GM23338 (cell line): ENCODE data around the gene SLC12A7. TPM values are rescaled to one million over a fixed set of nuclear protein-coding genes. Genes with fewer than 3 reads are reported as not detected.

Experiments
- ATAC-seq: fragments of 200-7000 bp; cut with Tn5 transposase; 3 replicates; pipeline ENCODE4 v1.9.1; 2020
- DNase-seq: peaks from one replicate; pipeline ENCODE4 v3.0.0-alpha.2; 2015; ENCODE audit warnings: low spot score
- H2AFZ ChIP-seq: fragments of 200-600 bp; sonication (generic); 2 replicates; pipeline ENCODE4 v1.8.0; 2016; ENCODE audit warnings: antibody characterized with exemption, mild to moderate bottlenecking, moderate library complexity
- H3F3A ChIP-seq: fragments of 200-600 bp; sonication (generic); replicated peaks from 2 replicates; pipeline ENCODE4 v1.8.0; 2017; ENCODE audit warnings: antibody characterized with exemption, mixed run types, low read depth
- H3K27ac ChIP-seq: fragments of 200-600 bp; sonication (generic); 2 replicates; pipeline ENCODE4 v1.6.1; 2016; ENCODE audit warnings: low read depth
- H3K27me3 ChIP-seq: fragments of 200-600 bp; sonication (generic); 2 replicates; pipeline ENCODE4 v1.8.0; 2016; ENCODE audit warnings: mild to moderate bottlenecking, mixed run types, moderate library complexity; ENCODE audit not compliant: insufficient read depth
- H3K36me3 ChIP-seq: fragments of 200-600 bp; sonication (generic); 2 replicates; pipeline ENCODE4 v1.8.0; 2016; ENCODE audit warnings: mild to moderate bottlenecking; ENCODE audit not compliant: insufficient read depth
- H3K4me1 ChIP-seq: fragments of 200-600 bp; sonication (generic); 2 replicates; pipeline ENCODE4 v1.8.0; 2016; ENCODE audit warnings: mild to moderate bottlenecking, moderate library complexity; ENCODE audit not compliant: insufficient read depth
- H3K4me2 ChIP-seq: fragments of 200-600 bp; sonication (generic); 2 replicates; pipeline ENCODE4 v1.7.1; 2017; ENCODE audit warnings: mixed run types
- H3K4me3 ChIP-seq: fragments of 200-600 bp; sonication (generic); 2 replicates; pipeline ENCODE4 v1.6.1; 2016; ENCODE audit warnings: mixed run types
- H3K79me2 ChIP-seq: fragments of 200-600 bp; sonication (generic); replicated peaks from 2 replicates; pipeline ENCODE4 v1.8.0; 2017; ENCODE audit warnings: mild to moderate bottlenecking; ENCODE audit not compliant: insufficient read depth
- H3K9me2 ChIP-seq: fragments of 200-600 bp; sonication (generic); 2 replicates; pipeline ENCODE4 v1.8.0; 2017; ENCODE audit not compliant: insufficient read depth
- H4K20me1 ChIP-seq: fragments of 200-600 bp; sonication (generic); replicated peaks from 2 replicates; pipeline ENCODE4 v1.8.0; 2017; ENCODE audit warnings: mild to moderate bottlenecking; ENCODE audit not compliant: insufficient read depth
- H3K27ac Mint-ChIP-seq: 2 replicates; pipeline ENCODE4 v1.8.0; 2020; ENCODE audit warnings: inconsistent platforms, mild to moderate bottlenecking, moderate library complexity, mixed read lengths
- H3K27me3 Mint-ChIP-seq: 3 replicates; pipeline ENCODE4 v1.8.0; 2022; ENCODE audit warnings: low read depth, mild to moderate bottlenecking, moderate library complexity, mixed read lengths, inconsistent platforms; ENCODE audit not compliant: insufficient read depth, poor library complexity
- H3K36me3 Mint-ChIP-seq: 3 replicates; pipeline ENCODE4 v1.8.0; 2021; ENCODE audit warnings: low read depth, mild to moderate bottlenecking, inconsistent platforms, moderate library complexity, mixed read lengths
- H3K4me1 Mint-ChIP-seq: 3 replicates; pipeline ENCODE4 v1.8.0; 2020; ENCODE audit warnings: mild to moderate bottlenecking, inconsistent platforms, mixed read lengths
- H3K4me3 Mint-ChIP-seq: 3 replicates; pipeline ENCODE4 v1.8.0; 2021; ENCODE audit warnings: moderate library complexity, mild to moderate bottlenecking, inconsistent platforms, mixed read lengths
- H3K9me3 Mint-ChIP-seq: 3 replicates; pipeline ENCODE4 v1.8.0; 2020; ENCODE audit warnings: moderate library complexity, mild to moderate bottlenecking, inconsistent platforms, mixed read lengths
- CREB1 ChIP-seq: fragments of 250-450 bp; sonication (Bioruptor Pico); IDR thresholded peaks from 2 replicates; pipeline ENCODE4 v1.5.0; 2020; ENCODE audit warnings: low read depth, mild to moderate bottlenecking, moderate library complexity
- CTCF ChIP-seq, 2 experiments: fragments of 200-600 bp in 1 of 2; sonication (generic) in 1 of 2; conservative IDR thresholded peaks; 2 replicates each; pipeline versions ENCODE4 v1.5.1 to v1.6.1; 2016 to 2017; ENCODE audit warnings: antibody characterized with exemption in 2 of 2, low read depth in 2 of 2, mild to moderate bottlenecking in 2 of 2, moderate library complexity in 1 of 2
- ETS1 ChIP-seq: IDR thresholded peaks from 2 replicates; pipeline ENCODE4 v1.6.1; 2016; ENCODE audit warnings: antibody characterized with exemption
- EZH2 ChIP-seq: fragments of 200-600 bp; sonication (generic); IDR thresholded peaks from one replicate; pipeline ENCODE4 v1.8.0; 2017; ENCODE audit warnings: antibody characterized with exemption, mild to moderate bottlenecking, low read depth; ENCODE audit not compliant: unreplicated experiment
- EZH2phosphoT487 ChIP-seq: fragments of 200-600 bp; sonication (generic); IDR thresholded peaks from one replicate; pipeline ENCODE4 v1.8.1; 2018; ENCODE audit warnings: antibody characterized with exemption; ENCODE audit not compliant: unreplicated experiment
- JUNB ChIP-seq: IDR thresholded peaks from one replicate; pipeline ENCODE4 v1.6.1; 2016; ENCODE audit warnings: antibody characterized with exemption; ENCODE audit not compliant: unreplicated experiment
- NANOG ChIP-seq: IDR thresholded peaks from 2 replicates; pipeline ENCODE4 v1.6.1; 2016; ENCODE audit warnings: antibody characterized with exemption, borderline replicate concordance
- POLR2AphosphoS5 ChIP-seq: IDR thresholded peaks from 2 replicates; pipeline ENCODE4 v1.6.1; 2016; ENCODE audit warnings: antibody characterized with exemption, low read depth
- REST ChIP-seq: IDR thresholded peaks from one replicate; pipeline ENCODE4 v1.6.1; 2018; ENCODE audit warnings: antibody characterized with exemption; ENCODE audit not compliant: unreplicated experiment
- STAT1 ChIP-seq: IDR thresholded peaks from one replicate; pipeline ENCODE4 v1.6.1; 2016; ENCODE audit warnings: antibody characterized with exemption; ENCODE audit not compliant: unreplicated experiment
- ZNF114 ChIP-seq: fragments of 250-450 bp; sonication (Bioruptor Pico); IDR thresholded peaks from 2 replicates; pipeline ENCODE4 v1.5.0; 2020; ENCODE audit warnings: mild to moderate bottlenecking, moderate library complexity
- ZNF331 ChIP-seq: fragments of 250-450 bp; sonication (Bioruptor Pico); IDR thresholded peaks from 2 replicates; pipeline ENCODE4 v1.5.0; 2020; ENCODE audit warnings: low read depth, mild to moderate bottlenecking, moderate library complexity
- polyA plus RNA-seq: library from polyadenylated mRNA; unstranded; fragments of >200 nt; fragmentation: Nextera tagmentation; extraction: Ambion mirVana; gene quantifications from 2 replicates; pipeline ENCODE4 v1.2.1, GENCODE V29; 2016
- total RNA-seq: library from RNA; depleted of rRNA; stranded (reverse); fragments of >200 nt; shearing (Covaris generic); gene quantifications from 2 replicates; pipeline ENCODE4 v1.2.3, GENCODE V29; 2014

SLC12A7 gene
- total and polyA plus RNA-seq, 2 experiments from 2014 or later, result 7.4 to 32.2 TPM

GRCh38 chr5:1092122-1092521 lies 19.7 kb downstream of the SLC12A7 start (continued):
- TF ChIP-seq CTCF (conservative IDR thresholded peaks at IDR 0.05; ENCODE audit: low read depth in 2 of 2), result no peak
- TF ChIP-seq NANOG, result no peak
- no peak for TF ChIP-seq ZNF331 (CRISPR knock-in tag)
- no peak for TF ChIP-seq REST
- no peak for TF ChIP-seq CREB1
- TF ChIP-seq STAT1, result no peak
- no peak for TF ChIP-seq ZNF114 (CRISPR knock-in tag)

GRCh38 chr5:1091632-1092031 lies 20.2 kb downstream of the SLC12A7 start:
- no peak overlapping the region for H3K27ac ChIP-seq
- H3K4me1 ChIP-seq, result 0 out of 2 replicates have a peak, but pooled peaks cover 4% of the 10 kb centered on the region
- no peaks in the 10 kb centered on the region for H3F3A ChIP-seq
- peaks cover 23% of the 10 kb centered on the region for H3K36me3 Mint-ChIP-seq
- H3K4me2 ChIP-seq, result no peak overlapping the region
- peaks cover 12% of the 10 kb centered on the region for H3K79me2 ChIP-seq
- no peaks in the 10 kb centered on the region for H3K9me2 ChIP-seq
- no peaks in the 10 kb centered on the region for H3K27me3 ChIP-seq
- no peaks in the 10 kb centered on the region for H4K20me1 ChIP-seq
- no peak overlapping the region for H2AFZ ChIP-seq
- H3K27ac Mint-ChIP-seq, result no peak overlapping the region
- H3K4me1 Mint-ChIP-seq, result peaks cover 20% of the 10 kb centered on the region
- H3K36me3 ChIP-seq, result no peaks in the 10 kb centered on the region
- TF ChIP-seq ZNF331 (CRISPR knock-in tag), result no peak
- TF ChIP-seq EZH2, result no peak
- H3K4me3 ChIP-seq, result no peak overlapping the region
- H3K9me3 Mint-ChIP-seq, result no peaks in the 10 kb centered on the region
- DNase-seq (no peak), ATAC-seq (no peak)
- no peak overlapping the region for H3K4me3 Mint-ChIP-seq
- peaks cover 9% of the 10 kb centered on the region for H3K27me3 Mint-ChIP-seq

GRCh38 chr5:1090538-1090937 lies 21.3 kb downstream of the SLC12A7 start:
- Histone ChIP-seq H3K4me2 (no peak overlapping the region), H2AFZ (no peak overlapping the region), H3K27ac (no peak overlapping the region), H3K4me1 (no peaks in the 10 kb centered on the region), H3F3A (no peaks in the 10 kb centered on the region), H3K9me2 (no peaks in the 10 kb centered on the region), H4K20me1 (no peaks in the 10 kb centered on the region), H3K79me2 (peaks cover 3% of the 10 kb centered on the region; the same call in 1 of the 2 replicates), H3K36me3 (no peaks in the 10 kb centered on the region), H3K27me3 (no peaks in the 10 kb centered on the region), H3K4me3 (no peak overlapping the region)
- H3K4me3 Mint-ChIP-seq, result no peak overlapping the region
- peaks cover 12% of the 10 kb centered on the region; the same call in 2 of the 3 replicates for H3K4me1 Mint-ChIP-seq
- peaks cover 5% of the 10 kb centered on the region for H3K27me3 Mint-ChIP-seq
- no peak for ATAC-seq
- H3K36me3 Mint-ChIP-seq, result peaks cover 24% of the 10 kb centered on the region
- no peak for DNase-seq
- TF ChIP-seq NANOG, result no peak
- TF ChIP-seq ZNF331 (CRISPR knock-in tag), result no peak
- TF ChIP-seq EZH2phosphoT487, result no peak
- no peak for TF ChIP-seq REST
- TF ChIP-seq ETS1, result no peak
- no peak for TF ChIP-seq JUNB
- no peak for TF ChIP-seq POLR2AphosphoS5
- H3K9me3 Mint-ChIP-seq, result no peaks in the 10 kb centered on the region
- H3K27ac Mint-ChIP-seq, result peak overlapping the region; percentile 27; the same call in 1 of the 2 replicates
